Measurements from ENCODE around the gene ATXN2L. TPM values are rescaled to one million over a fixed set of nuclear protein-coding genes. Genes with fewer than 3 reads are reported as not detected.
A peak's percentile ranks its signal among the peaks of the same experiment; 100 is the strongest.

The ATXN2L gene
- total and polyA plus RNA-seq, 2 donors (not counting 1 experiment from before 2014, with no cell fraction given): 16.4 to 52.8 TPM

DNA sequence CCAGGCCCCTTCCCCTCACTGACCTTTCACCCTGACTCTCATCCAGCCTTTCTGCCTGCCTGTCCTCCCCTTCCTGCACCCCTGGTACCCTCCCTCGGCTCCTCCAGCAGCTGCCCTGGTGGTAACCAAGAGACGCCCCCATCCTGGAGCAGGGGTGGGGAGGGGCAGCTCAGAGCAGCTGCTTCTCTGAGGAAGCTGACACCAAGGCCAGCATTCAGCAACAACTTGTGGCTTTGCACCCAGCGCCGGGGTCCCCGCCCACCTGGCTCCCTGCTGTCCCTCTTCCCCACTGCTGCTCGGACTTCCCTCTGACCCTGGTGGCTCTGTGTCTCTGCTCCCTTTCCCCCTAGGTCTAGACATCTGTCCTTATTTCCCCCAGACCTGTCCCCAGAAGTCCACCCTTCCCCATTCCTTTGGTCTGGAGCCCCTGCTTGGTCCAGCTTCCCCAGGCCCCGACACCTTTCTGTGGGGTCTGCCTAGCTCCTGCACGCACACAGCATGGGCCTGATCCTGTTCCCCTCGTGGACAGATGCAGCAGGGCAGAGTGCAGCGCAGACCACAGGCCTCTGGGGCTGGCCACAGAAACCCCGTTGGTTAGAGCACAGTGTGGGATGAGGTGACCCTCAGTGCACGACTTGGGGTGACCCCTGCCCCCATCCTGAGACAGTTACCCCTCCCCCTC, 54.3 kb downstream of the ATXN2L start:
- no peak overlapping the region for H3K4me3 ChIP-seq (replicated peaks in 1 of 4; ENCODE audit: control extremely low read depth in 1 of 4, insufficient read depth in 1 of 4, low read depth in 3 of 4, low read length in 4 of 4)
- H3K4me2 ChIP-seq (ENCODE audit: extremely low read depth, insufficient read depth, low read length): no peak overlapping the region
- H3K9me3 ChIP-seq (ENCODE audit: control insufficient read depth, insufficient read depth, low read depth, low read length): no peaks in the 10 kb centered on the region
- H3K79me2 ChIP-seq (ENCODE audit: control insufficient read depth, insufficient read depth, low read length): no peaks in the 10 kb centered on the region
- no peaks in the 10 kb centered on the region for H3K27me3 ChIP-seq (ENCODE audit: control insufficient read depth, insufficient read depth, low read length)
- H3K36me3 ChIP-seq (ENCODE audit: control insufficient read depth, insufficient read depth, low read length): peaks cover 6% of the 10 kb centered on the region
- peaks cover 6% of the 10 kb centered on the region for H3K4me1 ChIP-seq (ENCODE audit: control insufficient read depth, extremely low read depth, insufficient read depth, low read length)
- no peak overlapping the region for H2AFZ ChIP-seq (ENCODE audit: low read length)
- H3K27ac ChIP-seq (ENCODE audit: insufficient read depth, low read length): no peak overlapping the region
- no peak overlapping the region for H3K9ac ChIP-seq (ENCODE audit: insufficient read depth, low read length)
- no peak for DNase-seq (ENCODE audit: low read depth in 2 of 2)
- no peak for TF ChIP-seq EZH2 (IDR thresholded peaks at IDR 0.05; ENCODE audit: low read length, missing control alignments)
- TF ChIP-seq CTCF (conservative IDR thresholded peaks at IDR 0.05 in 1 of 2, IDR thresholded peaks at IDR 0.05 in 1 of 2; ENCODE audit: low read depth in 1 of 2, low read length in 2 of 2): no peak
- H4K20me1 ChIP-seq (ENCODE audit: control insufficient read depth, extremely low read depth, insufficient read depth, low read length): no peaks in the 10 kb centered on the region

DNA sequence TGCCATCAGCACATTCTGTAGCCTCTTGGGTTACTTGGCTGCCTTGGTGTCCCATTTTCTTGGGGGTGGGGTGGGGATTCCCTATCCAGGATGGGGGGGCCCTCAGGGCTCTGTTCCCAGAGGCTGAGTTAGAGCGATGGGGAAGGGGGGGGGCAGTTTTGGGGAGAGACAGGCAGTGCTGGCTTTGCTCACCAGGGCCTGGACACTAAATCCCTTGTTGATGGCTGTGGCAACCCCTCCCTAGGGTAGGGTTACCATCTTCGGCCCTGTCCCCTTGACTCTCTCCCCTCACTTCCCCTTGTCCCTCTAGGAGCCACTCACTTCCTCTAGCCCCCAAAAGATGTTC, 54.8 kb downstream of the ATXN2L start:
- no peaks in the 10 kb centered on the region for H3K79me2 ChIP-seq (ENCODE audit: control insufficient read depth, insufficient read depth, low read length)
- H3K9ac ChIP-seq (ENCODE audit: insufficient read depth, low read length): no peak overlapping the region
- peaks cover 6% of the 10 kb centered on the region for H3K4me1 ChIP-seq (ENCODE audit: control insufficient read depth, extremely low read depth, insufficient read depth, low read length)
- no peak for DNase-seq (ENCODE audit: low read depth in 2 of 2)
- H3K27ac ChIP-seq (ENCODE audit: insufficient read depth, low read length): no peak overlapping the region
- H3K4me3 ChIP-seq (replicated peaks in 1 of 4; ENCODE audit: control extremely low read depth in 1 of 4, insufficient read depth in 1 of 4, low read depth in 3 of 4, low read length in 4 of 4): no peak overlapping the region
- H2AFZ ChIP-seq (ENCODE audit: low read length): no peak overlapping the region
- peaks cover 3% of the 10 kb centered on the region for H3K36me3 ChIP-seq (ENCODE audit: control insufficient read depth, insufficient read depth, low read length)
- no peaks in the 10 kb centered on the region for H4K20me1 ChIP-seq (ENCODE audit: control insufficient read depth, extremely low read depth, insufficient read depth, low read length)
- no peaks in the 10 kb centered on the region for H3K27me3 ChIP-seq (ENCODE audit: control insufficient read depth, insufficient read depth, low read length)
- no peaks in the 10 kb centered on the region for H3K9me3 ChIP-seq (ENCODE audit: control insufficient read depth, insufficient read depth, low read depth, low read length)
- H3K4me2 ChIP-seq (ENCODE audit: extremely low read depth, insufficient read depth, low read length): no peak overlapping the region
- TF ChIP-seq EZH2 (IDR thresholded peaks at IDR 0.05; ENCODE audit: low read length, missing control alignments): no peak
- no peak for TF ChIP-seq CTCF (conservative IDR thresholded peaks at IDR 0.05 in 1 of 2, IDR thresholded peaks at IDR 0.05 in 1 of 2; ENCODE audit: low read depth in 1 of 2, low read length in 2 of 2)

- peak within 1 kb of the TSS; percentile 60 for H3K9ac ChIP-seq (ENCODE audit: insufficient read depth, low read length)
- peak within 1 kb of the TSS; percentile 68 to 82 (median 74) for H3K4me3 ChIP-seq (replicated peaks in 1 of 4; ENCODE audit: control extremely low read depth in 1 of 4, insufficient read depth in 1 of 4, low read depth in 3 of 4, low read length in 4 of 4)
- DNase-seq (ENCODE audit: low read depth in 2 of 2): no peak
- H2AFZ ChIP-seq (ENCODE audit: low read length): peak within 1 kb of the TSS; percentile 86
- H3K4me1 ChIP-seq (ENCODE audit: control insufficient read depth, extremely low read depth, insufficient read depth, low read length): peaks cover 6% of the 10 kb centered on the region
- H3K9me3 ChIP-seq (ENCODE audit: control insufficient read depth, insufficient read depth, low read depth, low read length): no peaks in the 10 kb centered on the region
- H3K36me3 ChIP-seq (ENCODE audit: control insufficient read depth, insufficient read depth, low read length): peaks cover 3% of the 10 kb centered on the region
- H3K4me2 ChIP-seq (ENCODE audit: extremely low read depth, insufficient read depth, low read length): peak within 1 kb of the TSS; percentile 77
- TF ChIP-seq CTCF (conservative IDR thresholded peaks at IDR 0.05 in 1 of 2, IDR thresholded peaks at IDR 0.05 in 1 of 2; ENCODE audit: low read depth in 1 of 2, low read length in 2 of 2) (no peak), EZH2 (IDR thresholded peaks at IDR 0.05; ENCODE audit: low read length, missing control alignments) (no peak)
- H3K27me3 ChIP-seq (ENCODE audit: control insufficient read depth, insufficient read depth, low read length): no peaks in the 10 kb centered on the region
- no peaks in the 10 kb centered on the region for H3K79me2 ChIP-seq (ENCODE audit: control insufficient read depth, insufficient read depth, low read length)
- H3K27ac ChIP-seq (ENCODE audit: insufficient read depth, low read length): no peak within 1 kb of the TSS
- no peaks in the 10 kb centered on the region for H4K20me1 ChIP-seq (ENCODE audit: control insufficient read depth, extremely low read depth, insufficient read depth, low read length)
Measured at GRCh38 chr16:28878083-28878926, 55.5 kb downstream of the ATXN2L start, which contains the start of gene ATP2A1. ATP2A1 (plus strand) TSS chr16:28878488; CDS start chr16:28878672, 184 bp downstream.
